ENCODE data around the gene MAP2K2. TPM values are rescaled to one million over a fixed set of nuclear protein-coding genes. Genes with fewer than 3 reads are reported as not detected.

The MAP2K2 gene
- total and polyA plus RNA-seq, 9 of the 15 experiments (the other 6 are each of a cell fraction or from before 2014, with no cell fraction given), result 1.0 to 151 (median 58.3) TPM

GRCh38 chr19:4130744-4131438 lies 7.0 kb upstream of the MAP2K2 start (continued):
- TF ChIP-seq ZNF707 (CRISPR knock-in tag; conservative IDR thresholded peaks at IDR 0.05) (no peak), ARNT (IDR thresholded peaks at IDR 0.05) (peak; percentile 42 to 79; a peak in 3 of 4 replicates), ZNF239 (CRISPR knock-in tag; IDR thresholded peaks at IDR 0.05) (no peak), ZEB2 (IDR thresholded peaks at IDR 0.05) (peak; percentile 93), PRDM10 (IDR thresholded peaks at IDR 0.05; ENCODE audit: partially characterized antibody) (peak; percentile 31), PURB (CRISPR knock-in tag; IDR thresholded peaks at IDR 0.05; ENCODE audit: low read depth) (no peak), HES1 (IDR thresholded peaks at IDR 0.05; ENCODE audit: low read depth) (peak; percentile 39; the same call in 1 of the 2 replicates), ZNF274 (IDR thresholded peaks at IDR 0.05; ENCODE audit: borderline replicate concordance, low read depth, low read length) (peak; percentile 56; the same call in 1 of the 2 replicates), CREM (IDR thresholded peaks at IDR 0.05; ENCODE audit: low read depth) (peak; percentile 42; the same call in 1 of the 2 replicates), NFE2 (IDR thresholded peaks at IDR 0.05; ENCODE audit: low read depth) (peak; percentile 99), FOXP4 (CRISPR knock-in tag; IDR thresholded peaks at IDR 0.05; ENCODE audit: borderline replicate concordance) (no peak), BCOR (IDR thresholded peaks at IDR 0.05) (peak; percentile 73; the same call in 1 of the 2 replicates), SMARCA4 (IDR thresholded peaks at IDR 0.05) (peak; percentile 89), CBFA2T2 (conservative IDR thresholded peaks at IDR 0.05) (peak; percentile 94), ZNF134 (CRISPR knock-in tag; conservative IDR thresholded peaks at IDR 0.05) (0 out of 2 replicates have a peak, but pooled peaks have one; percentile 16), OTX1 (CRISPR knock-in tag; IDR thresholded peaks at IDR 0.05) (peak; percentile 63; the same call in 1 of the 2 replicates), PML (IDR thresholded peaks at IDR 0.05; ENCODE audit: low read length) (peak; percentile 90), DMBX1 (CRISPR knock-in tag; IDR thresholded peaks at IDR 0.05; ENCODE audit: borderline replicate concordance) (peak; percentile 44; the same call in 1 of the 2 replicates)
- TF ChIP-seq, protein P1, sequence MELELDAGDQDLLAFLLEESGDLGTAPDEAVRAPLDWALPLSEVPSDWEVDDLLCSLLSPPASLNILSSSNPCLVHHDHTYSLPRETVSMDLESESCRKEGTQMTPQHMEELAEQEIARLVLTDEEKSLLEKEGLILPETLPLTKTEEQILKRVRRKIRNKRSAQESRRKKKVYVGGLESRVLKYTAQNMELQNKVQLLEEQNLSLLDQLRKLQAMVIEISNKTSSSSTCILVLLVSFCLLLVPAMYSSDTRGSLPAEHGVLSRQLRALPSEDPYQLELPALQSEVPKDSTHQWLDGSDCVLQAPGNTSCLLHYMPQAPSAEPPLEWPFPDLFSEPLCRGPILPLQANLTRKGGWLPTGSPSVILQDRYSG (tag; conservative IDR thresholded peaks at IDR 0.05; ENCODE audit: low read depth), result 0 out of 2 replicates have a peak, but pooled peaks have one; percentile 41
- TF ChIP-seq, protein P2, sequence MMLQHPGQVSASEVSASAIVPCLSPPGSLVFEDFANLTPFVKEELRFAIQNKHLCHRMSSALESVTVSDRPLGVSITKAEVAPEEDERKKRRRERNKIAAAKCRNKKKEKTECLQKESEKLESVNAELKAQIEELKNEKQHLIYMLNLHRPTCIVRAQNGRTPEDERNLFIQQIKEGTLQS (IDR thresholded peaks at IDR 0.05), result peak; percentile 69
- TF ChIP-seq, protein P2 (CRISPR knock-in tag; conservative IDR thresholded peaks at IDR 0.05), result peak; percentile 59; the same call in 1 of the 2 replicates
